Activated B cell treated with CpG ODN at 0.5 μM for 24 hours (primary cell): ENCODE results near the gene UBE4B. TPM values are rescaled to one million over a fixed set of nuclear protein-coding genes. Genes with fewer than 3 reads are reported as not detected.

Source experiments
- ATAC-seq: fragments of 200-7000 bp; cut with Tn5 transposase; one replicate; pipeline ENCODE4 v1.10.0; 2021; ENCODE audit warnings: low read depth, mild to moderate bottlenecking, moderate library complexity
- CTCF ChIA-PET: fragments of 350-600 bp; sonication (Branson Sonifier 250); formaldehyde crosslinking; loops from one replicate; lab custom pipeline; 2021; ENCODE audit warnings: antibody characterized with exemption; lab: Charles Lee
- POLR2A ChIA-PET: fragments of 350-600 bp; sonication (Branson Sonifier 250); formaldehyde crosslinking; loops from one replicate; lab custom pipeline; 2021; ENCODE audit warnings: antibody characterized with exemption; lab: Charles Lee
- DNase-seq: peaks from one replicate; pipeline ENCODE4 v3.0.0; 2022
- H3K27ac Mint-ChIP-seq: one replicate; pipeline ENCODE4 v1.8.0; 2020; ENCODE audit warnings: mixed read lengths
- H3K27me3 Mint-ChIP-seq: one replicate; pipeline ENCODE4 v1.8.0; 2021; ENCODE audit warnings: mixed read lengths
- H3K36me3 Mint-ChIP-seq: one replicate; pipeline ENCODE4 v1.8.0; 2021; ENCODE audit warnings: low read depth, mixed read lengths
- H3K4me1 Mint-ChIP-seq: one replicate; pipeline ENCODE4 v1.8.0; 2021; ENCODE audit warnings: mixed read lengths
- H3K4me3 Mint-ChIP-seq: one replicate; pipeline ENCODE4 v1.8.0; 2020; ENCODE audit warnings: mild to moderate bottlenecking, mixed read lengths
- H3K9me3 Mint-ChIP-seq: one replicate; pipeline ENCODE4 v1.8.0; 2020; ENCODE audit warnings: mixed read lengths
- CTCF ChIP-seq: fragments of 200-600 bp; IDR thresholded peaks from one replicate; pipeline ENCODE4 v1.8.0; 2022; ENCODE audit warnings: antibody characterized with exemption, mild to moderate bottlenecking
- intact Hi-C: fragments of 100-400 bp; cut with micrococcal nuclease; formaldehyde crosslinking; loops from one replicate; pipeline ENCODE4 v1.15.1; 2024
- total RNA-seq: library from RNA; stranded (reverse); gene quantifications from 2 replicates; pipeline ENCODE4 v1.2.3, GENCODE V29; 2022

The UBE4B gene
- total RNA-seq, 1 donor from 2014 or later = 44.7 TPM

- intact Hi-C loops = no loop called here
- Mint-ChIP-seq H3K4me1 (peaks cover 4% of the 10 kb centered on the region), H3K27ac (peak overlapping the region; percentile 53), H3K36me3 (peaks cover 78% of the 10 kb centered on the region), H3K4me3 (no peak overlapping the region), H3K9me3 (no peaks in the 10 kb centered on the region), H3K27me3 (no peaks in the 10 kb centered on the region)
- ATAC-seq (no peak), DNase-seq (no peak)
- CTCF ChIA-PET = no interaction called here
- POLR2A ChIA-PET = no interaction called here
- no peak for TF ChIP-seq CTCF
These were observed 136.3 kb downstream of the UBE4B start for GRCh38 chr1:10168912-10169514.

- CTCF ChIA-PET = no interaction called here
- H3K4me3 Mint-ChIP-seq = no peak overlapping the region
- no peak for TF ChIP-seq CTCF
- peaks cover 76% of the 10 kb centered on the region for H3K36me3 Mint-ChIP-seq
- no peak overlapping the region for H3K27ac Mint-ChIP-seq
- H3K4me1 Mint-ChIP-seq = peaks cover 4% of the 10 kb centered on the region
- H3K27me3 Mint-ChIP-seq = no peaks in the 10 kb centered on the region
- intact Hi-C loops = no loop called here
- H3K9me3 Mint-ChIP-seq = peaks cover 4% of the 10 kb centered on the region
- POLR2A ChIA-PET = no interaction called here
- ATAC-seq (no peak), DNase-seq (no peak)
These were observed 137.4 kb downstream of the UBE4B start for GRCh38 chr1:10170239-10170574.

- ATAC-seq (no peak), DNase-seq (no peak)
- no peaks in the 10 kb centered on the region for H3K27me3 Mint-ChIP-seq
- H3K9me3 Mint-ChIP-seq = peaks cover 12% of the 10 kb centered on the region
- ChIA-PET CTCF (no interaction called here), POLR2A (no interaction called here)
- H3K4me1 Mint-ChIP-seq = peaks cover 4% of the 10 kb centered on the region
- no peak overlapping the region for H3K4me3 Mint-ChIP-seq
- intact Hi-C loops = no loop called here
- no peak for TF ChIP-seq CTCF
- H3K36me3 Mint-ChIP-seq = peaks cover 73% of the 10 kb centered on the region
- H3K27ac Mint-ChIP-seq = no peak overlapping the region
These were observed 138.5 kb downstream of the UBE4B start for GRCh38 chr1:10171105-10171767.

GRCh38 chr1:10171995-10172669 lies 139.4 kb downstream of the UBE4B start:
- TF ChIP-seq CTCF = no peak
- Mint-ChIP-seq H3K9me3 (peaks cover 12% of the 10 kb centered on the region), H3K27ac (no peak overlapping the region), H3K36me3 (peaks cover 71% of the 10 kb centered on the region), H3K4me1 (peaks cover 4% of the 10 kb centered on the region), H3K4me3 (no peak overlapping the region), H3K27me3 (no peaks in the 10 kb centered on the region)
- intact Hi-C loops = no loop called here
- ChIA-PET POLR2A (no interaction called here), CTCF (no interaction called here)
- DNase-seq = no peak
- ATAC-seq = no peak

- peaks cover 70% of the 10 kb centered on the region for H3K36me3 Mint-ChIP-seq
- no peak for TF ChIP-seq CTCF
- intact Hi-C loops = no loop called here
- peak overlapping the region; percentile 24 for H3K27ac Mint-ChIP-seq
- H3K4me1 Mint-ChIP-seq = peaks cover 4% of the 10 kb centered on the region
- CTCF ChIA-PET = no interaction called here
- peaks cover 12% of the 10 kb centered on the region for H3K9me3 Mint-ChIP-seq
- POLR2A ChIA-PET = no interaction called here
- ATAC-seq = peak; percentile 37
- no peaks in the 10 kb centered on the region for H3K27me3 Mint-ChIP-seq
- no peak for DNase-seq
- no peak overlapping the region for H3K4me3 Mint-ChIP-seq
These were observed 140.8 kb downstream of the UBE4B start for GRCh38 chr1:10173582-10173981.
